ENCODE results near the gene FYN. TPM values are rescaled to one million over a fixed set of nuclear protein-coding genes. Genes with fewer than 3 reads are reported as not detected.

FYN gene
- total and polyA plus RNA-seq, 5 experiments from 2014 or later, result 159 to 531 (median 317) TPM

- Mint-ChIP-seq H3K9me3 (no peaks in the 10 kb centered on the region), H3K4me1 (peaks cover 37 to 78% (median 63%) of the 10 kb centered on the region in 4 donors), H3K36me3 (peaks cover 0 to 12% (median 7%) of the 10 kb centered on the region in 3 donors), H3K27ac (peak overlapping the region; percentile 17 to 93 (median 81)), H3K27me3 (no peaks in the 10 kb centered on the region), H3K4me3 (peak overlapping the region in 7 of 10 donors; percentile 5 to 79 (median 22))
- ATAC-seq (peak; percentile 79 to 84), DNase-seq (peak in 1 of 10 donors; percentile 27)
- POLR2A ChIA-PET, result interaction anchor here (0.7 to 1.8 kb wide), 5 partner anchors 15 to 220 kb away, joined by 3 to 5 read pairs (median 3); no protein-coding TSS in a partner anchor
Observed at GRCh38 chr6:111823831-111824607, 49.2 kb downstream of the FYN start.

- DNase-seq, result no peak
- POLR2A ChIA-PET, result interaction anchor here (1.5 kb wide), 1 partner anchor 64 kb away, joined by 5 read pairs; no protein-coding TSS in a partner anchor
- peak overlapping the region in 9 of 10 donors; percentile 8 to 93 (median 77) for H3K27ac Mint-ChIP-seq
- no peaks in the 10 kb centered on the region for H3K27me3 Mint-ChIP-seq
- peak overlapping the region in 5 of 10 donors; percentile 2 to 79 (median 23) for H3K4me3 Mint-ChIP-seq
- no peak for ATAC-seq
- peaks cover 43 to 79% (median 69%) of the 10 kb centered on the region in 4 donors for H3K4me1 Mint-ChIP-seq
- no peaks in the 10 kb centered on the region for H3K9me3 Mint-ChIP-seq
- H3K36me3 Mint-ChIP-seq, result peaks cover 0 to 10% (median 0%) of the 10 kb centered on the region in 3 donors
Observed at GRCh38 chr6:111823012-111823411, 50.2 kb downstream of the FYN start.

GRCh38 chr6:111819458-111819857 is 53.8 kb downstream of the FYN start:
- H3K27ac Mint-ChIP-seq, result peak overlapping the region in 4 of 10 donors; percentile 6 to 88 (median 54)
- peaks cover 30 to 76% (median 52%) of the 10 kb centered on the region in 4 donors for H3K4me1 Mint-ChIP-seq
- ATAC-seq (no peak), DNase-seq (no peak)
- POLR2A ChIA-PET, result no interaction called here
- H3K9me3 Mint-ChIP-seq, result no peaks in the 10 kb centered on the region
- H3K36me3 Mint-ChIP-seq, result peaks cover 0 to 15% (median 3%) of the 10 kb centered on the region in 3 donors
- H3K27me3 Mint-ChIP-seq, result no peaks in the 10 kb centered on the region
- H3K4me3 Mint-ChIP-seq, result peak overlapping the region in 4 of 10 donors; percentile 17 to 59 (median 44)

- DNase-seq (no peak), ATAC-seq (peak; percentile 51 to 59)
- no peaks in the 10 kb centered on the region for H3K27me3 Mint-ChIP-seq
- peaks cover 29 to 73% (median 50%) of the 10 kb centered on the region in 4 donors for H3K4me1 Mint-ChIP-seq
- no peaks in the 10 kb centered on the region for H3K9me3 Mint-ChIP-seq
- POLR2A ChIA-PET, result interaction anchor here (1.1 kb wide), 1 partner anchor 9 kb away, joined by 4 read pairs; no protein-coding TSS in a partner anchor
- H3K36me3 Mint-ChIP-seq, result peaks cover 0 to 20% (median 8%) of the 10 kb centered on the region in 3 donors
- H3K27ac Mint-ChIP-seq, result peak overlapping the region in 8 of 10 donors; percentile 41 to 88 (median 78)
- peak overlapping the region in 9 of 10 donors; percentile 17 to 69 (median 52) for H3K4me3 Mint-ChIP-seq
Observed at GRCh38 chr6:111818539-111819226, 54.6 kb downstream of the FYN start.

GRCh38 chr6:111817451-111818120 is 55.7 kb downstream of the FYN start:
- no peak for ATAC-seq
- Mint-ChIP-seq H3K9me3 (no peaks in the 10 kb centered on the region), H3K27ac (peak overlapping the region in 9 of 10 donors; percentile 2 to 88 (median 68))

GRCh38 chr6:111813677-111814310 is 59.5 kb downstream of the FYN start:
- H3K4me1 Mint-ChIP-seq, result peaks cover 44 to 87% (median 66%) of the 10 kb centered on the region in 4 donors
- no peaks in the 10 kb centered on the region for H3K27me3 Mint-ChIP-seq
- H3K9me3 Mint-ChIP-seq, result no peaks in the 10 kb centered on the region
- POLR2A ChIA-PET, result interaction anchor here (0.6 to 0.9 kb wide), 3 partner anchors 9 to 1114 kb away, joined by 3 read pairs; no protein-coding TSS in a partner anchor
- peaks cover 0 to 33% (median 15%) of the 10 kb centered on the region in 3 donors for H3K36me3 Mint-ChIP-seq
- ATAC-seq, result peak in 1 of 2 donors; percentile 17
- peak overlapping the region in 7 of 10 donors; percentile 8 to 47 (median 26) for H3K4me3 Mint-ChIP-seq
- peak overlapping the region in 8 of 10 donors; percentile 33 to 87 (median 60) for H3K27ac Mint-ChIP-seq
- DNase-seq, result no peak

More at GRCh38 chr6:111817451-111818120, 55.7 kb downstream of the FYN start:
- Mint-ChIP-seq H3K36me3 (peaks cover 0 to 27% (median 15%) of the 10 kb centered on the region in 3 donors), H3K27me3 (no peaks in the 10 kb centered on the region), H3K4me1 (peaks cover 29 to 73% (median 49%) of the 10 kb centered on the region in 4 donors), H3K4me3 (peak overlapping the region in 2 of 10 donors; percentile 26 to 52)
- POLR2A ChIA-PET, result interaction anchor here (0.8 to 2.0 kb wide), 4 partner anchors 10 to 36 kb away, joined by 3 to 7 read pairs (median 4); no protein-coding TSS in a partner anchor
- DNase-seq, result no peak

- ATAC-seq, result no peak
- peak overlapping the region in 6 of 10 donors; percentile 11 to 47 (median 24) for H3K4me3 Mint-ChIP-seq
- DNase-seq, result no peak
- peaks cover 0 to 33% (median 15%) of the 10 kb centered on the region in 3 donors for H3K36me3 Mint-ChIP-seq
- H3K27me3 Mint-ChIP-seq, result no peaks in the 10 kb centered on the region
- POLR2A ChIA-PET, result interaction anchor here (0.9 kb wide), 1 partner anchor 8 kb away, joined by 3 read pairs; no protein-coding TSS in a partner anchor
- H3K4me1 Mint-ChIP-seq, result peaks cover 42 to 87% (median 66%) of the 10 kb centered on the region in 4 donors
- H3K27ac Mint-ChIP-seq, result peak overlapping the region; percentile 18 to 87 (median 68)
- H3K9me3 Mint-ChIP-seq, result no peaks in the 10 kb centered on the region
Observed at GRCh38 chr6:111813237-111813636, 60.0 kb downstream of the FYN start.

- no peaks in the 10 kb centered on the region for H3K27me3 Mint-ChIP-seq
- H3K36me3 Mint-ChIP-seq, result peaks cover 0 to 29% (median 13%) of the 10 kb centered on the region in 3 donors
- H3K9me3 Mint-ChIP-seq, result no peaks in the 10 kb centered on the region
- ATAC-seq (peak in 1 of 2 donors; percentile 14), DNase-seq (no peak)
- peaks cover 39 to 85% (median 64%) of the 10 kb centered on the region in 4 donors for H3K4me1 Mint-ChIP-seq
- peak overlapping the region in 9 of 10 donors; percentile 2 to 74 (median 56) for H3K4me3 Mint-ChIP-seq
- POLR2A ChIA-PET, result interaction anchor here (0.6 to 1.0 kb wide), 2 partner anchors 35 to 182 kb away, joined by 3 to 6 read pairs; no protein-coding TSS in a partner anchor
- H3K27ac Mint-ChIP-seq, result peak overlapping the region; percentile 68 to 96 (median 87)
Observed at GRCh38 chr6:111812060-111813038, 60.9 kb downstream of the FYN start.

GRCh38 chr6:111810294-111811131 is 62.7 kb downstream of the FYN start:
- Mint-ChIP-seq H3K4me3 (peak overlapping the region; percentile 37 to 79 (median 67)), H3K36me3 (peaks cover 0 to 26% (median 17%) of the 10 kb centered on the region in 3 donors), H3K4me1 (peaks cover 51 to 90% (median 77%) of the 10 kb centered on the region in 4 donors), H3K9me3 (no peaks in the 10 kb centered on the region), H3K27me3 (no peaks in the 10 kb centered on the region), H3K27ac (peak overlapping the region; percentile 77 to 96 (median 88))
- POLR2A ChIA-PET, result interaction anchor here (0.6 kb wide), 1 partner anchor 233 kb away, joined by 3 read pairs; no protein-coding TSS in a partner anchor
- ATAC-seq (peak; percentile 37 to 62), DNase-seq (peak in 3 of 10 donors; percentile 47 to 51 (median 50))

GRCh38 chr6:111809766-111810165 is 63.5 kb downstream of the FYN start:
- Mint-ChIP-seq H3K4me1 (peaks cover 54 to 90% (median 83%) of the 10 kb centered on the region in 4 donors), H3K9me3 (no peaks in the 10 kb centered on the region), H3K36me3 (peaks cover 0 to 26% (median 17%) of the 10 kb centered on the region in 3 donors), H3K27me3 (no peaks in the 10 kb centered on the region), H3K4me3 (peak overlapping the region in 8 of 10 donors; percentile 12 to 75 (median 67)), H3K27ac (peak overlapping the region; percentile 77 to 96 (median 88))
- ATAC-seq (no peak), DNase-seq (no peak)
- POLR2A ChIA-PET, result no interaction called here
